HEK293T (cell line): Measurements from ENCODE around the gene RMND5B.

Experiments
- ARNT ChIP-seq: fragments of 450-650 bp; IDR thresholded peaks from 2 replicates; pipeline ENCODE4 v1.6.1; 2017; ENCODE audit warnings: mild to moderate bottlenecking
- BHLHE40 ChIP-seq: fragments of 450-650 bp; IDR thresholded peaks from 2 replicates; pipeline ENCODE4 v1.6.1; 2016; ENCODE audit warnings: mild to moderate bottlenecking, moderate library complexity, borderline replicate concordance
- FOXA1 ChIP-seq: fragments of 450-650 bp; IDR thresholded peaks from 2 replicates; pipeline ENCODE4 v1.6.1; 2016; ENCODE audit warnings: mild to moderate bottlenecking
- FOXK2 ChIP-seq: fragments of 450-650 bp; IDR thresholded peaks from 2 replicates; pipeline ENCODE4 v1.6.1; 2016; ENCODE audit warnings: mild to moderate bottlenecking
- FOXM1 ChIP-seq: fragments of 450-650 bp; IDR thresholded peaks from 2 replicates; pipeline ENCODE4 v1.6.1; 2017; ENCODE audit warnings: mild to moderate bottlenecking, borderline replicate concordance
- HDGF ChIP-seq: fragments of 450-650 bp; IDR thresholded peaks from 2 replicates; pipeline ENCODE4 v1.6.1; 2017; ENCODE audit warnings: antibody characterized with exemption, borderline replicate concordance
- L3MBTL2 ChIP-seq: fragments of 450-650 bp; conservative IDR thresholded peaks from 2 replicates; pipeline ENCODE4 v1.6.1; 2016; ENCODE audit warnings: mild to moderate bottlenecking
- LEF1 ChIP-seq: fragments of 450-650 bp; IDR thresholded peaks from 2 replicates; pipeline ENCODE4 v1.6.1; 2017; ENCODE audit warnings: mild to moderate bottlenecking, borderline replicate concordance
- NFRKB ChIP-seq: fragments of 450-650 bp; IDR thresholded peaks from 2 replicates; pipeline ENCODE4 v1.6.1; 2016; ENCODE audit warnings: mild to moderate bottlenecking, moderate library complexity
- SP1 ChIP-seq: fragments of 450-650 bp; IDR thresholded peaks from 2 replicates; pipeline ENCODE4 v1.6.1; 2017
- SUZ12 ChIP-seq: fragments of 450-650 bp; IDR thresholded peaks from 2 replicates; pipeline ENCODE4 v1.6.1; 2016; ENCODE audit warnings: mild to moderate bottlenecking
- TARDBP ChIP-seq: fragments of 450-650 bp; IDR thresholded peaks from 2 replicates; pipeline ENCODE4 v1.6.1; 2016
- ZNF384 ChIP-seq: fragments of 450-650 bp; IDR thresholded peaks from 2 replicates; pipeline ENCODE4 v1.6.1; 2016
- TF ChIP-seq, protein P1 (sequence below): fragments of 450-650 bp; IDR thresholded peaks from 2 replicates; pipeline ENCODE4 v1.6.1; 2016

DNA sequence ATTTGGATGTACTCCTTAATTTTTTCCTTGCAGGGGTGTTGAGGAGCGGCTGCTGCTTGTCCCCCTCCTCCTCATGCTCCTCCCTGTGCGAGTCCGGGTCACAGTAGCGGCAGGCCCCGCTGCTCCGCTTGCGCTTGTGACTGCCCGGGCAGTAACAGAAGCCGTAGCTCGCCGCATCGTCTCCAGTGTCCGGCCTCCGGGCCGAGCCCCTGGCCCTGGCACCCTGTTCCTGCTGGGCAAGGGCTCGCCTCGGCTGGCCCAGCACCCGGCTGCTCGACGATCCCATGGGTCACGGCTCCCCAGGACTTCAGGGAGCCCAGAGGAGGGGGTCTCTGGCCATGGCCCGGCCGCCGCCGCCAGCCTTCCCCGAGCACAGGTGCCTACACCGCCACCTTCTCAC, 56.2 kb downstream of the RMND5B start, which contains the start of gene GMCL2:
- TF ChIP-seq FOXK2 (no peak), SUZ12 (no peak), LEF1 (no peak), SP1 (no peak), BHLHE40 (no peak), L3MBTL2 (no peak), HDGF (no peak), FOXM1 (no peak), ARNT (no peak), TARDBP (no peak), ZNF384 (no peak), FOXA1 (no peak), NFRKB (no peak)
- TF ChIP-seq, protein P1, sequence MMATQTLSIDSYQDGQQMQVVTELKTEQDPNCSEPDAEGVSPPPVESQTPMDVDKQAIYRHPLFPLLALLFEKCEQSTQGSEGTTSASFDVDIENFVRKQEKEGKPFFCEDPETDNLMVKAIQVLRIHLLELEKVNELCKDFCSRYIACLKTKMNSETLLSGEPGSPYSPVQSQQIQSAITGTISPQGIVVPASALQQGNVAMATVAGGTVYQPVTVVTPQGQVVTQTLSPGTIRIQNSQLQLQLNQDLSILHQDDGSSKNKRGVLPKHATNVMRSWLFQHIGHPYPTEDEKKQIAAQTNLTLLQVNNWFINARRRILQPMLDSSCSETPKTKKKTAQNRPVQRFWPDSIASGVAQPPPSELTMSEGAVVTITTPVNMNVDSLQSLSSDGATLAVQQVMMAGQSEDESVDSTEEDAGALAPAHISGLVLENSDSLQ: no peak
